GM20431 (cell line): ENCODE results near the gene HTRA3.

ENCODE experiments used
- in situ Hi-C: fragments of 300-500 bp; cut with MseI, MboI; formaldehyde crosslinking; loops from one replicate; pipeline ENCODE4 v1.15.0; 2020; ENCODE audit warnings: low sequenced_read_pairs; ENCODE audit not compliant: unreplicated experiment

HTRA3 gene

GRCh38 chr4:8244001-8244757 is 25.4 kb upstream of the HTRA3 start:
- in situ Hi-C loops = loop anchor here (25.0 kb wide), 1 partner anchor 168 kb away; no protein-coding TSS in a partner anchor

DNA sequence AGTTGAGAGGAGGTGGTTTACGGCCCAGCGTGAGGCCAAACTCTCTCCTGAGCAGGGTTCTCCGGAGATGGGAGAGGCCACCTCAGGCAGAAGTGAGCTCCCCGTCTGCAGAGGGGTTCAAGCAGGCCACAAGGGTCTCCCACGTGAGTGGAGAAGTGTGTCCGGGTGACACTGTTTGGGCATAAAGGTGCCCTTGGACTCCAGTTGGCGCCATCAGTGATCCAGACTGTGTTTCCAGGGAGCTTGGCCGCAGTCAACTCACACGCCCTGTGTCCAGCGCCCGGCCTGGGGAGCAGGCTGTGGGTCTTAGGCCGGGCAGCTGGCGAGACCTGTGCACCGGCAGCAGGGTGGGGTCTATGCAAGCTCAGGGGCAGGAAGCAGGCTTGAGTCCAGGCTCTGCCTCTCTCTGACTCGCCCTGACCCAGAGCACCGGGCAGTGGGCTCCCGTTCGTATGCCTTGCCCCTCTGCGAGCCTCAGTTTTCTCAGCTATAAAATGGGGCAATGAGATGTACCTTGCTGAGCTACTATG is 24.6 kb upstream of the HTRA3 start:
- in situ Hi-C loops = loop anchor here (25.0 kb wide), 1 partner anchor 167 kb away; no protein-coding TSS in a partner anchor

DNA sequence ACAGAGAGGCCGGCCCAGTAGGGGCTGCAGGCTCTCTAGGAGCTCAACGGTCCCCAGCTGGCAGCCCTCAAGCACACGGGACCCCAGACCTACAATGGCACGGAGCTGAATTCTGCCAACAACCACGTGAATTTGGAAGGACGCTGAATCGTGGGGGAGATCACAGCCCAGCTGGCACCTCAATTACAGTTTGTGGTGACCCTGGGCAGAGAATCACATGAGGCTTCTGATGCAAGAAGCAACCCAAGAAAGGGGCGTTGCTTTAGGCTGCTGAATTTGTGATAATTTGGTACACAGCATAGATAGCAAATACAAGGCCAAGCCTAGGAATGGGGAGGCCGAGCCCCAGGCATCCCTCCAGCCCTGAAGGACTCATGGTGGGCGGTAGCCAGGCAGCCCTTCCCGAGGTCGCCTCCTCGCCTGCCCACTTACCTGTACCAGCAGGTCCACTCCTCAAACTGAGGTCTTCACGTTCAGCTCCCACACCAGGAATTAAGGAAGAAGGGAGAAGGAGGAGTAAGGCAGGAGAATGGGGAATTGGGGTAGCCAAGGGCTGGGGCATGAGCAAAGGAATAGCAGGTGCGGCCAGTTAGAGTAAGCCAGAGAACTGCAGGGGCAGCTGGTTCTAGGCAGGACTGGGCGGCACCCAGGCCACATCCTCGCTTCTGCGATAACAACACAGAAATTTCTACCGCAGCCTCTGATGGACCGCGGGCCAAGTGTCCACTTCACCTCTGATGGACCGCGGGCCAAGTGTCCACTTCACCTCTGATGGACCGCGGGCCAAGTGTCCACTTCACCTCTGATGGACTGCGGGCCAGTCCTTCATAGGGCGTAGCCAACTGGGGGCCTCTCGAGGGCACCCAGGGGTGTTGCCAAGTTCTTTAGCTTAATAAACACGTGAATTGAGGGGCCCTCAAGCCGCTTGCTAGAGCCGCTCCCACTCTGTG is 23.4 kb upstream of the HTRA3 start:
- in situ Hi-C loops = loop anchor here (25.0 kb wide), 1 partner anchor 166 kb away; no protein-coding TSS in a partner anchor

DNA sequence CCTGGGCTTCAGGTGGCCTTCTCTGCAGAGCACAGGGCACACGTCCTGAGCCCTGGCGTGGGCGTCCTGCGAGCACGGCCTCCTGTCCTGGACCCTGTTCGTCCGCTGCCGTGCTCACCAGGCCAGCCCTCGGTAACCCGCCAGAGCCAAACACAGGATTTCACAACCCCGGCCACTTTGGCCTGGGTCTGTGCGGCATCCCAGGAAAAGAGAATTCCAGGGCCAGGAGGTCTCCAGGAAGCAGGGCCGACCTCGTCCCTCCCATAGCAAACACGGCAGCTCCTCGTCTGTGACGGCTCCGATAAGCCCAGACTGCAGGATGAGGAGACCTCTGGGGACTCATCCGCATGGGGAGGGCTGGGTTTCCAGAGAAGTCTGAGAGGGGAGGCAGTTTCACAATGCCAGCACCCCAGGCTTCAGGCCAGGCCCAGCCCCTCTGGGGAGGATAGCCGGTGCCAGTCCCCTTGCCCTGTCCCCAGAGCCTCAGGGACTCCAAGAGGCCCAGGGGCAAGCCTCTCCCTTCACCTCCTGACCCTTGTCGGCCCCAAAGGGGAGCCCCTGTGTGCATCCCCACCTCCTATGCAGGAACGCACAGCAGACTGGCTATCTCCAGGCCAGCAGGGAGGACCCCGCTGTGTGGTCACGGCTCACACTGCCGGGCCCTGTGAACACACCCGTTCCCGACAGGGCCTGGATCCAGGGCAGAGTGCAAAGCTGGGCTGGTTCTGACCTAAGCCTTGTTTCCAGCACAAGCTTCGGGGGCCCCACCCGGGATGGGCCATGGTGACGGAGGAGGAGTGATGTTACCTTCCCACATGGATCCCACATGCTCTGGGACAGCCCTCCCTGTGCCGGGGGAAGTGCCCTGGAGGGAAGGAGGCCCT is 22.3 kb upstream of the HTRA3 start:
- in situ Hi-C loops = loop anchor here (25.0 kb wide), 1 partner anchor 165 kb away; no protein-coding TSS in a partner anchor

DNA sequence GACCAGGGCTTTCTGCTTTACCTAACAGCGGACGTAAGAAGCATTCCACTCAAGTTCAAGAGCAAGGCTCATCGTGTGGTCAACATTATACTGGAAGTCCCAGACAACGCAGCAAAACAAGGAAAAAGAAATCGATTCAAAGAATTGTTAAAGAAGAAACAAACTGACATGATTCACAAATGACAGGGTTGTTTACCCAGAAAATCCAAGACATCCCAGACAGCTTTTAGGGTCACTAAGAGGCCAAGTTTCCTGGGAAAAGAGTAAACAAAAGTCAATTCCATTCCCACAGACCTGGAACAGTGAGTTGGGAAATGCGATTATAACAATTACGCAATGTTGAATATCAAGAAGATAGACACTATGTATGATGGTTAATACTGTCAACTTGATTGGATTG is 21.5 kb upstream of the HTRA3 start:
- in situ Hi-C loops = loop anchor here (25.0 kb wide), 1 partner anchor 164 kb away; no protein-coding TSS in a partner anchor

DNA sequence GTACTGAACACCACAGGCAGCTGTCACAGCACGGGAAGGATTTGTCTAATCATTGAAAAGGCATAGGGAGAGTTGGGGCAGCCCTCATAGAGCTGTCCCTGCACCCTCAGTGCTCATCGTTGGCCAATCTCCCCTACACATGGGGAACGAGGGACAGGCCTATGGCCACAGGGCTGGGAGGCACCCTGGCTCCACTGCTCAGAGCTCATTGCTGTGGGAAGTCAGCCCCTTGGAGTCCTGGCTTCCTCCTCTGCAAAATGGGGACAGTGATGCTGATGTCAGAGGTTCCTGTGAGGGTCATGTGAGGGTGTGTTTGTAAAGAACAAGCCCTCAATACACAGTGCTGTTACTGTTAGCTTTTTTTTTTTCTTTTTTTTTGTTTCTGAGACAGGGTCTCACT is 19.3 kb upstream of the HTRA3 start:
- in situ Hi-C loops = no loop called here

GRCh38 chr4:8250637-8251036 is 18.9 kb upstream of the HTRA3 start:
- in situ Hi-C loops = no loop called here

- in situ Hi-C loops = no loop called here
Measured at GRCh38 chr4:8251110-8251883, 18.3 kb upstream of the HTRA3 start.

DNA sequence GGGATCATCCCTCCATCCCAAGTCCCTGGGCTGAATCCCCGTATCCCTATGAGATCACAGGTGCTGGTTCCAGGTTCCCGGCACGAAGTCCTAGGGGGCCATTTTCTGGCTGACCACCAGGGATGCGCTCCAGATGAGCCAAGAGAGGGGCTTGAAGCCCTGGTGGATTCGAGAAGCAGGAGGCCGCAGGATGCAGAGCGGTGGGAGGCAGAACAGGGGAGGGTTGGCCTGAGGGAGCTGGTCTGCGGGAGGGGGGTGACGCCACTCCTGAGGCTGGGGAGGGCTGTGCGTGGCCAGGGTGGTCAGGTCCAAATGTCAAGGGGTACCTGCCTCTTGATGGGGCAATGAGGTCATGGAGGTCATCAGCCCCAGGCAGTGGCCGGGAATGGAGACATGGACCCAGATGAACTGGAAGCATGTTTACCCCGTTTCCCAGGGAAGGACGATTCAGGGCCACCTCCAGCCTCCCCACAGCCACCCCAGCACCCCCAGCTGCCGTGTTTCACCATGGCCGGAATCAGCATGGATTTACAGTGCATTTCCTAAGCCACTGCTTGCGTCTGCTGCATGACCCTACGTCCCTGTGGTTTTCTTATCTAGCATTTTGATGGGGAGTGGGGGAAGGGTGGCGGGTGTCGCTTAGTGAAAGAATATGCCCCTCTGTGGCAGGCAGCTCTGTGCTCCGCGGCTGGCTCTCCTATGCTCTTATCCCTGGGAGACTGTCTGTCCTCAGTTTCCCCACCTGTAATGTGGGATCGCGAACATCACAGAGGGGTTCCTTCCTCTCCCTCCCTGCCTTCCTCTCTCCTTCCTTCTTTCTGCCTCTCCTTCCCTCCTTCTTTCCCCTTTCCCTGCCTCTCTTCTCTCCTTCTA is 17.0 kb upstream of the HTRA3 start:
- in situ Hi-C loops = no loop called here

DNA sequence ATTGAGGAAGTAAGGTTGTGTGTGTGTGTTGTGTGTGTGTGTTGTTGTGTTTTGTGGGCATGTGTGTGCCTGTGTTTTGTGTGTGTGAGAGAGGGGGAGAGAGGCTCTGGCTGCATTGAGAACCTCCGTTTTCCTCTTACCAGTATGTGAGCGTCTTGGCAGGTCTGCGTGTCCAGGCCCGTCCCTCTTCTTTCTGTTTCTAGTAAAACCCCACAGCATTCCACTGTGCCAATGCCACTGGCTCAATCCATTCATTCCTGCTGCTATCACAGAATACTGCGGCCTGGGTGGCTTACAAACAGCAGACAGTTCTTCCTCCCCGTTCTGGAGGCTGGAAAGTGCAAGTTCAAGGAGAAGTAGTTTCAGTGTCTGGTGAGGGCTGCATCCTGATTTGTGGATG is 15.5 kb upstream of the HTRA3 start:
- in situ Hi-C loops = no loop called here

GRCh38 chr4:8255698-8256441 is 13.7 kb upstream of the HTRA3 start:
- in situ Hi-C loops = no loop called here

GRCh38 chr4:8257854-8258253 is 11.7 kb upstream of the HTRA3 start:
- in situ Hi-C loops = no loop called here

DNA sequence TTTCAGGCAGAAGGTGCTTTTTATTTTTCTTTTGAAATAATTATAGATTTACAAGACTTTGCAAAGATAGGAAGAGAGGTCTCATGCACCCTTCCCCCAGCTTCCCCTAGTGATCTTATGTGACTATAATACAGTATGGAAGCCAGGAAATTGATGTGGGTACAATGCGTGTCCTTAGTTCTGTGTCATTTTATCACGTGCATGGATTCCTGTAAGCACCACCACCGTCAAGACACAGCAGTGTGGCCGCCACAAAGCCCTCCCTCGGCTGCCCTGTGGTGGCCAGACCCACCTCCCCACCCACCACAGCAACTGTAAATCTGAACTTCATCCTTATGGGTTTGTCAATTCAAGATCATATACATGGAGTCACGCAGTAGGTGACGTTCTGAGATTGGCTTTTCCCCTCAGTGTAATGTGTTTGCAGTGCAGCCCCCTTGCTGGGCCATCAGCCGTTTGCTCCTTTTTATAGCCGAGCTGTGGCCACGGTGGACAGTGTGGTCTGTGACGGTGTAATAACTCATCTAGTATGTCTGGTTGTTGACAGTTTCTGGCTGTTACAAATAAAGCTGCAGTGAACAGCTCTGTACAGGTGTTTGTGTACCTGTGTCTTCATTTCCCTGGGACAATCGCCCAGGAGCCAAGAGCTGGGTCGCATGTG is 10.9 kb upstream of the HTRA3 start:
- in situ Hi-C loops = no loop called here

DNA sequence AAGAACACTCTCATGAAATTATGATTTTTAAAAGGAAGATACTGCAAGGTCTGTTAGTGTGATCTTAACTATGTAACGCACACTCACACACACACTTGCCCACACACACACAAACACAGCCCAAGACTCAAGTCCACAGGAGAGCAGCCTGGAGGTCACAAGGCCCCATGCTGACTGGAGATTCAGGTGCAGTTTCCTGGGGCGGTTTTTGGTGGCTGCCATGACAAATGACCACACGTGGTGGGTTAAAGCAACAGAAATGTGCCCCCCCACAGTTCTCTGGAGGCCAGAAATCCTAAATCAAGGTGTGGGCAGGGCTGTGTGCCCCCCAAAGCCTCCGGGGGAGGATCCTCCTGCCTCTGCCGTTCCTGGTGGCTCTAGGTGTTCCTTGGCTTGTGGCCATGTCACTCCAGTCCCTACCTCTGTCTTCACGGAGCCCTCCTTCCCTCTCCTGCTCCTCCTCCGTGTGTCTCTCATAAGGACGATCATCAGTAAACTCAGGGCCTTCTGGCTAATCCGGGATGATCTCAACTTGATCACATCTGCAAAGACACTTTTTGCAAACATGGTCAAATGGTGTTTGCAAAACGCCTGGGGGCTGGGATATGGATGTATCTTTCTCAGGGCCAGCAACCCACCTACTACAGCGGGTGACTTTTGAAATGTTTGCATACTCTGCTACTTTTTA is 9.7 kb upstream of the HTRA3 start:
- in situ Hi-C loops = no loop called here

- in situ Hi-C loops = no loop called here
Measured at GRCh38 chr4:8260656-8261111, 8.9 kb upstream of the HTRA3 start.

DNA sequence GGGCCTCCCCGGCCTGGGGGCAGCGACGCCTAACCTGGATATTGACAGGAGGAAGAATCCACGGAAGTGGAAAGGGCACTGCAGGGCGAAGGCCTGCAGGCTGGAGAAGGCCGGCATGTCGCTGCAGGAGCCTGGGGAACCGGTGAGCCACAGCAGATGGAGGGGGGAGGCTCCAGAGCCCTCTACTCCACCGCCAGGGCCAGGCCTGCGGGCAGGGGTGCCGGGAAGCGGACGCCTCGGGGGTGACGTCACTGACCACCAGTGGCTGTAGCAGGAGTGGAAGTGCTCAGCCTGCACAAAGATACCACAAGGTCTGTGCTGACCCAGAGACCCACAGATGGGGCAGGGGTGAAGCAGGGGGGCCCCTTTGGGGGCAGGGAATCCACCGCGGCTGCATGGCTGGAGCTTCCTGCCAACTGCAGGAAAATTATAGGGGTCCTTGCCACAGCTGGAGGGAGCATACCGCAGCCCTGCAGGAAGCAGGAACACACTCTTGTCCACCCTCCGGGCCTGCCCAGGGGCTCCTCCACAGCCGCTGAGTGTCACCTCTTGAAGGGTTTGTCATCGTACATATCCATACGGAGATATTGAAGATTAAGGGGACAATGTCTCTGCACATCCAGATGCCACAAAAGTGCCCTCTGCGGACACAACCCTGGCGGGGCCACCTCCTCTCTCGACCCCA is 7.6 kb upstream of the HTRA3 start:
- in situ Hi-C loops = no loop called here
